IMR-90 (cell line): ENCODE measurements around the gene NPTX2. TPM values are rescaled to one million over a fixed set of nuclear protein-coding genes. Genes with fewer than 3 reads are reported as not detected.
"Not testable (repeated sequence)": the region's sequence is repeated elsewhere in the genome, so short reads cannot be mapped to it uniquely, and the experiment has no call there.

Experiments used
- ATAC-seq: fragments of 200-7000 bp; cut with Tn5 transposase; 2 replicates; pipeline ENCODE4 v1.9.1; 2020; ENCODE audit warnings: low read depth, mild to moderate bottlenecking, moderate library complexity
- BruUV-seq: library from RNA; stranded (reverse); fragments of 400-500 nt; replicated peaks from 2 replicates; lab custom pipeline; 2021; lab: Mats Ljungman, UMichigan
- CTCF ChIA-PET: fragments of 300-600 bp; formaldehyde crosslinking; extraction: SDS; loops from one replicate; lab custom pipeline; 2021; ENCODE audit warnings: antibody characterized with exemption; lab: Yijun Ruan, JAX
- POLR2A ChIA-PET: fragments of 300-600 bp; sonication (Branson Sonifier 250); formaldehyde crosslinking; loops from one replicate; lab custom pipeline; 2022; ENCODE audit warnings: antibody characterized with exemption; ENCODE audit not compliant: unreplicated experiment; lab: Charles Lee
- DNase-seq: peaks from one replicate; pipeline ENCODE4 v3.0.0; 2013
- H2AFZ ChIP-seq: replicated peaks from 2 replicates; pipeline ENCODE3; 2013; ENCODE audit warnings: low read length, mild to moderate bottlenecking; ENCODE audit not compliant: poor library complexity
- H2AK5ac ChIP-seq: 2 replicates; pipeline ENCODE4 v1.6.1; 2013; ENCODE audit warnings: low read depth, low read length, inconsistent platforms
- H2AK9ac ChIP-seq: replicated peaks from 2 replicates; pipeline ENCODE3; 2013; ENCODE audit warnings: mild to moderate bottlenecking, low read depth, low read length, moderate library complexity; ENCODE audit not compliant: poor library complexity
- H2BK120ac ChIP-seq: 2 replicates; pipeline ENCODE4 v1.6.1; 2013; ENCODE audit warnings: low read depth, low read length, inconsistent platforms
- H2BK15ac ChIP-seq: 3 replicates; pipeline ENCODE4 v1.6.1; 2013; ENCODE audit warnings: low read depth, low read length, inconsistent platforms
- H2BK20ac ChIP-seq: 2 replicates; pipeline ENCODE4 v1.6.1; 2013; ENCODE audit warnings: low read depth, mild to moderate bottlenecking, inconsistent platforms, low read length, moderate library complexity
- H2BK5ac ChIP-seq: 2 replicates; pipeline ENCODE4 v1.6.1; 2013; ENCODE audit warnings: mild to moderate bottlenecking, low read depth, low read length, inconsistent platforms; ENCODE audit not compliant: poor library complexity, severe bottlenecking
- H3K14ac ChIP-seq: replicated peaks from 2 replicates; pipeline ENCODE4 v1.6.1; 2013; ENCODE audit warnings: low read depth, low read length, inconsistent platforms
- H3K18ac ChIP-seq: 2 replicates; pipeline ENCODE4 v1.6.1; 2013; ENCODE audit warnings: low read depth, low read length, control low read depth
- H3K23ac ChIP-seq: 2 replicates; pipeline ENCODE4 v1.6.1; 2013; ENCODE audit warnings: low read depth, low read length, inconsistent platforms
- H3K27ac ChIP-seq: 2 replicates; pipeline ENCODE4 v1.5.1; 2013; ENCODE audit warnings: mild to moderate bottlenecking, control low read depth, low read length; ENCODE audit not compliant: insufficient read depth
- H3K27me3 ChIP-seq: 2 replicates; pipeline ENCODE4 v1.6.1; 2013; ENCODE audit warnings: low read length; ENCODE audit not compliant: control insufficient read depth, insufficient read depth
- H3K36me3 ChIP-seq: 2 replicates; pipeline ENCODE4 v1.6.1; 2013; ENCODE audit warnings: low read length, mixed read lengths; ENCODE audit not compliant: control insufficient read depth, insufficient read depth
- H3K4ac ChIP-seq: 2 replicates; pipeline ENCODE4 v1.6.1; 2013; ENCODE audit warnings: low read depth, low read length, inconsistent platforms
- H3K4me1 ChIP-seq: 2 replicates; pipeline ENCODE4 v1.6.1; 2013; ENCODE audit warnings: low read length, mixed read lengths; ENCODE audit not compliant: control insufficient read depth, insufficient read depth
- H3K4me2 ChIP-seq: 2 replicates; pipeline ENCODE4 v1.6.1; 2013; ENCODE audit warnings: low read depth, mild to moderate bottlenecking, control low read depth, low read length, moderate library complexity
- H3K4me3 ChIP-seq: 2 replicates; pipeline ENCODE4 v1.5.1; 2013; ENCODE audit warnings: low read depth, mild to moderate bottlenecking, control low read depth, low read length, moderate library complexity; ENCODE audit not compliant: insufficient read depth
- H3K56ac ChIP-seq: 2 replicates; pipeline ENCODE4 v1.6.1; 2013; ENCODE audit warnings: low read length, inconsistent platforms; ENCODE audit not compliant: insufficient read depth; ENCODE audit errors: extremely low read depth
- H3K79me1 ChIP-seq, 2 experiments: 2 replicates each; pipeline ENCODE4 v1.6.1; 2013; ENCODE audit warnings: low read length in 2 of 2, inconsistent platforms in 1 of 2, low read depth in 1 of 2
- H3K9ac ChIP-seq: 2 replicates; pipeline ENCODE4 v1.6.1; 2013; ENCODE audit warnings: low read depth, low read length, control low read depth
- H3K9me1 ChIP-seq: 2 replicates; pipeline ENCODE4 v1.6.1; 2013; ENCODE audit warnings: low read length, inconsistent platforms; ENCODE audit not compliant: insufficient read depth
- H3K9me3 ChIP-seq: 2 replicates; pipeline ENCODE4 v1.6.1; 2013; ENCODE audit warnings: low read length; ENCODE audit not compliant: control insufficient read depth, insufficient read depth
- H4K20me1 ChIP-seq: 2 replicates; pipeline ENCODE4 v1.6.1; 2013; ENCODE audit warnings: low read length, inconsistent platforms; ENCODE audit not compliant: insufficient read depth
- H4K5ac ChIP-seq: 2 replicates; pipeline ENCODE4 v1.6.1; 2013; ENCODE audit warnings: mild to moderate bottlenecking, low read depth, low read length, control low read depth
- H4K8ac ChIP-seq, 2 experiments: 2 replicates each; pipeline ENCODE4 v1.6.1; 2013; ENCODE audit warnings: low read depth in 2 of 2, low read length in 2 of 2, control low read depth in 1 of 2, inconsistent platforms in 1 of 2
- H4K91ac ChIP-seq: 2 replicates; pipeline ENCODE4 v1.6.1; 2013; ENCODE audit warnings: low read depth, low read length, inconsistent platforms; ENCODE audit not compliant: insufficient read depth
- BHLHE40 ChIP-seq: fragments of 150-350 bp; IDR thresholded peaks from 2 replicates; pipeline ENCODE4 v1.6.1; 2016; ENCODE audit warnings: mild to moderate bottlenecking, low read depth, low read length
- MXI1 ChIP-seq: IDR thresholded peaks from 2 replicates; pipeline ENCODE4 v1.6.1; 2012; ENCODE audit warnings: low read depth, mild to moderate bottlenecking, low read length, moderate library complexity, borderline replicate concordance
- NFE2L2 ChIP-seq: fragments of 150-350 bp; IDR thresholded peaks from 2 replicates; pipeline ENCODE4 v1.6.1; 2016; ENCODE audit warnings: low read depth, mild to moderate bottlenecking, low read length
- WGBS, 2 experiments: methylation state at CpG; one replicate each; pipeline versions ENCODE4 v1.1.5 to v1.1.7; 2013; ENCODE audit warnings: missing lambda C conversion rate in 2 of 2; ENCODE audit not compliant: insufficient read length in 1 of 2; ENCODE audit errors: extremely low coverage in 2 of 2; 5-methylcytosine and 5-hydroxymethylcytosine counted together
- dilution Hi-C: fragments of 300-500 bp; cut with HindIII; formaldehyde crosslinking; loops from one replicate; pipeline ENCODE4 v1.14.3; 2018; ENCODE audit warnings: low sequenced_read_pairs; ENCODE audit not compliant: unreplicated experiment
- in situ Hi-C: fragments of 300-500 bp; cut with MboI; formaldehyde crosslinking; loops from 3 replicates; pipeline ENCODE4 v1.14.3; 2019; ENCODE audit warnings: low sequenced_read_pairs, inconsistent platforms, mixed read lengths
- intact Hi-C: fragments of 100-400 bp; cut with micrococcal nuclease; formaldehyde crosslinking; loops from 2 replicates; pipeline ENCODE4 v1.10.0; 2022
- polyA plus RNA-seq, 3 experiments: library from polyadenylated mRNA; depleted of rRNA; stranded (reverse); fragments of >200 nt; gene quantifications; 2 replicates each; pipeline ENCODE4 v1.2.3, GENCODE V29; 2012; ENCODE audit warnings: low replicate concordance in 1 of 3
- total RNA-seq: library from RNA; depleted of rRNA; stranded (reverse); fragments of >200 nt; gene quantifications from 2 replicates; pipeline ENCODE4 v1.2.3, GENCODE V29; 2012

Gene NPTX2
- total and polyA plus RNA-seq, 2 of the 4 experiments (the other 2 are of a cell fraction), result under 0.01 to 0.03 TPM

DNA sequence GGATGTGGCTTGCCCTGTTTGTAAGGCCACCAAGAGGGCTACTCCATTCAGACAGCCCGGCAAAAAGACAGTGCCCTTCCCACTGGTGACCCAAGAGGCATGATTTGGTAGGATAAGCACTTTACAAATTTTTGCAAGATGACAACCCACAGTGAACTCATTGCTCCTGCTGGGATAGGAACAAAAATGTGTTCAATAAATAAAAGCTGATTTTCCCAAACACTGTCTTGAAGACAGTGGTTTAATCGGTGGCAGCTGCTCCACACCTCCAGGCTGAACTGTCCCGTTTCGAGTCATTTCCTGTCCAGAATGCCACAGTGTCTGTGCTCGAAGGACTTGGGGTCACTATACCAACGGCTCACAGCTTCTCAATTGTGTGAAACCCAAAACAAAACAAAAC, 45.1 kb upstream of the NPTX2 start:
- H3K18ac ChIP-seq, result no peak overlapping the region
- no peak overlapping the region for H3K4me3 ChIP-seq
- in situ Hi-C loops (no loop called here), intact Hi-C loops (no loop called here), dilution Hi-C loops (no loop called here)
- H3K4ac ChIP-seq, result no peak overlapping the region
- no peaks in the 10 kb centered on the region for H3K79me1 ChIP-seq
- no peak overlapping the region for H2BK20ac ChIP-seq
- no peak overlapping the region for H2AFZ ChIP-seq
- no peak overlapping the region for H3K4me2 ChIP-seq
- no peaks in the 10 kb centered on the region for H3K9me1 ChIP-seq
- 100% methylated on average over 1 of the region's 6 CpGs; no CpG with 5 or more reads in 1 of the 2 experiments for WGBS, 2 experiments
- no peak overlapping the region for H4K8ac ChIP-seq
- H4K20me1 ChIP-seq, result no peaks in the 10 kb centered on the region
- no peak overlapping the region for H3K56ac ChIP-seq
- ChIA-PET CTCF (no interaction called here), POLR2A (no interaction called here)
- H2AK5ac ChIP-seq, result no peak overlapping the region
- no peaks in the 10 kb centered on the region for H3K27me3 ChIP-seq
- H2BK120ac ChIP-seq, result no peak overlapping the region
- no peak overlapping the region for H3K9ac ChIP-seq
- H3K14ac ChIP-seq, result no peak overlapping the region
- H2BK15ac ChIP-seq, result no peak overlapping the region
- TF ChIP-seq BHLHE40 (no peak), MXI1 (no peak), NFE2L2 (no peak)
- H2BK5ac ChIP-seq, result no peak overlapping the region
- no peak overlapping the region for H3K23ac ChIP-seq
- H3K9me3 ChIP-seq, result peaks cover 28% of the 10 kb centered on the region; the same call in 1 of the 2 replicates
- no peak overlapping the region for H4K91ac ChIP-seq
- H3K27ac ChIP-seq, result no peak overlapping the region
- H2AK9ac ChIP-seq, result no peak overlapping the region
- no peak overlapping the region for H4K5ac ChIP-seq
- no peaks in the 10 kb centered on the region for H3K36me3 ChIP-seq
- H3K4me1 ChIP-seq, result no peaks in the 10 kb centered on the region
- no peak for DNase-seq
- ATAC-seq, result no peak
- BruUV-seq, result no TSS peak

DNA sequence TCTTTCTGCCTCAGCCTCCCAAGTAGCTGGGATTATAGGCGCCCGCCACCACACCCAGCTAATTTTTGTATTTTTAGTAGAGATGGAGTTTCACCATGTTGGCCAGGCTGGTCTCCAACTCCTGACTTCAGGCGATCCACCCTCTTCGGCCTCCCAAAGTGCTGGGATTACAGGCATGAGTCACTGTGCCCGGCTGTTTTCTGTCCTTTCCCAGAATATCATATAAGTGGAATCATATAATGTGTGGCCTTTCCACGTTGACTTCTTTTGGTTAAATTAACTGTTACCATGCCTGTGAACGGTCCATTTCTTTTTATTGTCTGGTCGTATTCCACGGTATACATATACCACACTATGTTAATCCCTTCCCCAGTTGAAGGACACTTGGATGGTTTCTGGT, 44.4 kb upstream of the NPTX2 start:
- H3K4me3 ChIP-seq, H4K8ac ChIP-seq, H3K9ac ChIP-seq, CTCF ChIA-PET, H3K27me3 ChIP-seq, H3K18ac ChIP-seq, H4K20me1 ChIP-seq, dilution Hi-C loops, H2AK9ac ChIP-seq, H3K4me1 ChIP-seq, H3K23ac ChIP-seq, H2BK120ac ChIP-seq, intact Hi-C loops, in situ Hi-C loops, H3K4ac ChIP-seq, ATAC-seq, H2AFZ ChIP-seq, BruUV-seq, H3K14ac ChIP-seq, H2AK5ac ChIP-seq, H3K36me3 ChIP-seq, H4K5ac ChIP-seq, H2BK15ac ChIP-seq, H2BK5ac ChIP-seq, H3K56ac ChIP-seq, H3K4me2 ChIP-seq, DNase-seq, POLR2A ChIA-PET, H3K79me1 ChIP-seq, H3K27ac ChIP-seq, H4K91ac ChIP-seq, H3K9me1 ChIP-seq, H2BK20ac ChIP-seq: not testable (repeated sequence)
- H3K9me3 ChIP-seq, result peaks cover 30% of the 10 kb centered on the region; the same call in 1 of the 2 replicates
- no CpG with 5 or more reads among the region's 9 CpGs for WGBS, 2 experiments
